H1 (cell line): ENCODE measurements around the gene ZNF555. TPM values are rescaled to one million over a fixed set of nuclear protein-coding genes. Genes with fewer than 3 reads are reported as not detected.

ENCODE experiments used
- CTCF ChIA-PET: fragments of 300-600 bp; sonication (Branson Sonifier 250); formaldehyde crosslinking; loops from one replicate; lab custom pipeline; 2021; ENCODE audit not compliant: partially characterized antibody; lab: Charles Lee
- POLR2A ChIA-PET: fragments of 300-600 bp; sonication (Branson Sonifier 250); formaldehyde crosslinking; loops from one replicate; lab custom pipeline; 2021; ENCODE audit warnings: inconsistent platforms; ENCODE audit not compliant: partially characterized antibody; lab: Charles Lee
- DNase-seq, 2 experiments: peaks; one replicate each; pipeline versions ENCODE4 v3.0.0 to v3.0.0-alpha.2; 2010 to 2022; ENCODE audit warnings: low spot score in 2 of 2, low read depth in 1 of 2, mixed read lengths in 1 of 2
- FAIRE-seq: peaks from 2 replicates; lab custom pipeline; 2011; peaks lifted over from hg19 to GRCh38; lab: Jason Lieb, UNC
- H2AFZ ChIP-seq: 2 replicates; pipeline ENCODE4 v1.8.1; 2012; ENCODE audit warnings: low read length, inconsistent platforms
- H2AK5ac ChIP-seq: 2 replicates; pipeline ENCODE4 v1.6.1; 2013; ENCODE audit warnings: low read depth, low read length
- H2BK120ac ChIP-seq: replicated peaks from 2 replicates; pipeline ENCODE3; 2013; ENCODE audit warnings: low read depth, low read length, inconsistent platforms
- H2BK12ac ChIP-seq: 2 replicates; pipeline ENCODE4 v1.6.1; 2013; ENCODE audit warnings: low read depth, low read length
- H2BK15ac ChIP-seq: 2 replicates; pipeline ENCODE4 v1.6.1; 2013; ENCODE audit warnings: low read length
- H2BK20ac ChIP-seq: 2 replicates; pipeline ENCODE4 v1.6.1; 2013; ENCODE audit warnings: low read length
- H2BK5ac ChIP-seq: 2 replicates; pipeline ENCODE4 v1.6.1; 2013; ENCODE audit warnings: low read depth, low read length
- H3K14ac ChIP-seq: 2 replicates; pipeline ENCODE4 v1.6.1; 2013; ENCODE audit warnings: inconsistent platforms; ENCODE audit not compliant: insufficient read length
- H3K18ac ChIP-seq: 2 replicates; pipeline ENCODE4 v1.6.1; 2013; ENCODE audit warnings: low read length; ENCODE audit errors: extremely low read depth
- H3K23ac ChIP-seq: 2 replicates; pipeline ENCODE4 v1.6.1; 2013; ENCODE audit warnings: inconsistent platforms; ENCODE audit not compliant: insufficient read length
- H3K23me2 ChIP-seq: 2 replicates; pipeline ENCODE4 v1.6.1; 2013; ENCODE audit warnings: low read depth, low read length
- H3K27ac ChIP-seq: 2 replicates; pipeline ENCODE4 v1.6.1; 2011; ENCODE audit warnings: low read depth, low read length, inconsistent platforms
- H3K27me3 ChIP-seq, 4 experiments: replicated peaks in 1 of 4; 1 replicate in 1 of 4; 2 replicates in 3 of 4; pipeline versions ENCODE4 v1.6.1 to v1.8.1; 2011 to 2013; ENCODE audit warnings: low read length in 3 of 4, mild to moderate bottlenecking in 3 of 4, inconsistent platforms in 2 of 4, mixed read lengths in 2 of 4, moderate library complexity in 1 of 4; ENCODE audit not compliant: control insufficient read depth in 3 of 4, insufficient read depth in 3 of 4; ENCODE audit errors: extremely low read depth in 1 of 4
- H3K36me3 ChIP-seq, 4 experiments: 2 replicates each; pipeline versions ENCODE4 v1.6.1 to v1.8.1; 2011 to 2013; ENCODE audit warnings: mild to moderate bottlenecking in 4 of 4, low read length in 3 of 4, moderate library complexity in 2 of 4, control low read depth in 1 of 4, inconsistent platforms in 1 of 4; ENCODE audit not compliant: insufficient read depth in 4 of 4, control insufficient read depth in 2 of 4
- H3K4ac ChIP-seq: replicated peaks from 2 replicates; pipeline ENCODE3; 2013; ENCODE audit warnings: low read length, low read depth, mixed read lengths, inconsistent platforms; ENCODE audit not compliant: insufficient read length
- H3K4me1 ChIP-seq, 4 experiments: replicated peaks in 1 of 4; 1 replicate in 1 of 4; 2 replicates in 3 of 4; pipeline versions ENCODE4 v1.6.1 to v1.8.1; 2011 to 2013; ENCODE audit warnings: low read length in 3 of 4, inconsistent platforms in 2 of 4, mixed read lengths in 1 of 4; ENCODE audit not compliant: insufficient read depth in 4 of 4, control insufficient read depth in 3 of 4
- H3K4me2 ChIP-seq, 2 experiments: 2 replicates each; pipeline versions ENCODE4 v1.6.1 to v1.8.1; 2011 to 2013; ENCODE audit warnings: low read depth in 2 of 2, low read length in 2 of 2, control low read depth in 1 of 2, inconsistent platforms in 1 of 2, mild to moderate bottlenecking in 1 of 2; ENCODE audit not compliant: insufficient read depth in 1 of 2
- H3K4me3 ChIP-seq, 4 experiments: fragments of 200-600, 300-600 bp in 1 of 4; sonication (generic), shearing (Covaris generic), sonication (Bioruptor Twin) in 1 of 4; 2 replicates each; pipeline versions ENCODE4 v1.5.1 to v1.8.1; 2011 to 2016; ENCODE audit warnings: low read length in 4 of 4, low read depth in 3 of 4, control low read depth in 2 of 4, inconsistent platforms in 2 of 4, mild to moderate bottlenecking in 2 of 4, mixed read lengths in 1 of 4, moderate library complexity in 1 of 4; ENCODE audit not compliant: insufficient read depth in 2 of 4; ENCODE audit errors: extremely low read depth in 1 of 4
- H3K56ac ChIP-seq: replicated peaks from 2 replicates; pipeline ENCODE3; 2013; ENCODE audit warnings: low read depth, mild to moderate bottlenecking, mixed read lengths, low read length, inconsistent platforms; ENCODE audit not compliant: insufficient read length
- H3K79me1 ChIP-seq: 2 replicates; pipeline ENCODE4 v1.6.1; 2013; ENCODE audit warnings: low read depth, low read length, control low read depth
- H3K79me2 ChIP-seq, 2 experiments: 2 replicates each; pipeline versions ENCODE4 v1.6.1 to v1.8.1; 2012 to 2013; ENCODE audit warnings: low read length in 2 of 2, mild to moderate bottlenecking in 2 of 2, inconsistent platforms in 1 of 2; ENCODE audit not compliant: insufficient read depth in 2 of 2, control insufficient read depth in 1 of 2
- H3K9ac ChIP-seq, 4 experiments: replicated peaks in 1 of 4; 1 replicate in 1 of 4; 2 replicates in 3 of 4; pipeline versions ENCODE4 v1.6.1 to v1.8.1; 2011 to 2013; ENCODE audit warnings: low read depth in 3 of 4, low read length in 3 of 4, control low read depth in 2 of 4, mild to moderate bottlenecking in 2 of 4, moderate library complexity in 2 of 4, inconsistent platforms in 1 of 4; ENCODE audit errors: extremely low read depth in 1 of 4
- H3K9me3 ChIP-seq, 2 experiments: 2 replicates each; pipeline versions ENCODE4 v1.6.1 to v1.8.1; 2012 to 2013; ENCODE audit warnings: mild to moderate bottlenecking in 2 of 2, moderate library complexity in 2 of 2, control low read depth in 1 of 2, inconsistent platforms in 1 of 2, low read depth in 1 of 2, low read length in 1 of 2, mixed read lengths in 1 of 2; ENCODE audit not compliant: insufficient read depth in 2 of 2
- H4K20me1 ChIP-seq, 2 experiments: replicated peaks in 1 of 2; 2 replicates each; pipeline versions ENCODE3 to v1.8.1; 2011 to 2013; ENCODE audit warnings: inconsistent platforms in 2 of 2, low read length in 2 of 2, mild to moderate bottlenecking in 1 of 2; ENCODE audit not compliant: insufficient read depth in 2 of 2, control insufficient read depth in 1 of 2
- H4K5ac ChIP-seq: 2 replicates; pipeline ENCODE4 v1.6.1; 2013; ENCODE audit warnings: low read length, low read depth, mixed read lengths, inconsistent platforms; ENCODE audit not compliant: insufficient read length
- H4K8ac ChIP-seq: 2 replicates; pipeline ENCODE4 v1.8.0; 2013; ENCODE audit warnings: mild to moderate bottlenecking, moderate library complexity, low read length, inconsistent platforms; ENCODE audit not compliant: insufficient read depth; ENCODE audit errors: extremely low read depth
- H4K91ac ChIP-seq: replicated peaks from 2 replicates; pipeline ENCODE3; 2013; ENCODE audit warnings: low read length, mixed read lengths, inconsistent platforms; ENCODE audit not compliant: insufficient read length
- ATF3 ChIP-seq: IDR thresholded peaks from 2 replicates; pipeline ENCODE4 v1.6.1; 2011; ENCODE audit warnings: low read depth, mild to moderate bottlenecking, low read length; ENCODE audit not compliant: insufficient read depth
- CBX8 ChIP-seq: fragments of 300-800, 300-1000 bp; sonication (generic); IDR thresholded peaks from 2 replicates; pipeline ENCODE4 v1.7.1; 2016; ENCODE audit warnings: low read depth, low read length, borderline replicate concordance
- NANOG ChIP-seq: IDR thresholded peaks from 2 replicates; pipeline ENCODE4 v1.6.1; 2011; ENCODE audit warnings: low read length, low read depth, mild to moderate bottlenecking, inconsistent platforms; ENCODE audit not compliant: insufficient read depth, poor library complexity, severe bottlenecking
- SP1 ChIP-seq: IDR thresholded peaks from 2 replicates; pipeline ENCODE4 v1.6.1; 2011; ENCODE audit warnings: low read depth, low read length
- WGBS, 2 experiments: shearing (Covaris generic) in 1 of 2; methylation state at CpG; one replicate each; pipeline versions ENCODE4 v1.1.6 to v1.1.7; 2013 to 2015; ENCODE audit warnings: low lambda C conversion rate in 2 of 2, mixed read lengths in 2 of 2, inconsistent platforms in 1 of 2, low coverage in 1 of 2, missing lambda C conversion rate in 1 of 2; ENCODE audit not compliant: insufficient replicate concordance in 2 of 2, insufficient coverage in 1 of 2, insufficient read length in 1 of 2; ENCODE audit errors: extremely low coverage in 1 of 2, missing lambda C conversion rate in 1 of 2; 5-methylcytosine and 5-hydroxymethylcytosine counted together
- polyA plus RNA-seq, 7 experiments: library from polyadenylated mRNA; depleted of rRNA in 3 of 7; stranded (reverse) in 5 of 7; unstranded in 2 of 7; fragments of >200 nt in 5 of 7; fragments of 200-250 nt in 2 of 7; gene quantifications; 1 replicate in 5 of 7; 2 replicates in 1 of 7; 4 replicates in 1 of 7; pipeline versions ENCODE4 v1.2.1 to v1.2.3, GENCODE V29; 2011 to 2013; ENCODE audit warnings: missing spikeins in 2 of 7, mixed read lengths in 2 of 7
- total RNA-seq: library from RNA; stranded (reverse); fragmentation: NEBNext Ultra II Directional; extraction: Animal tissue kit (Norgen Biotek cat#: 25700); gene quantifications from 2 replicates; pipeline ENCODE4 v1.2.1, GENCODE V29; 2021

Gene ZNF555
- total and polyA plus RNA-seq, 2 of the 8 experiments (the other 6 are each of a cell fraction or from before 2014, with no cell fraction given): 1.6 to 5.7 TPM

DNA sequence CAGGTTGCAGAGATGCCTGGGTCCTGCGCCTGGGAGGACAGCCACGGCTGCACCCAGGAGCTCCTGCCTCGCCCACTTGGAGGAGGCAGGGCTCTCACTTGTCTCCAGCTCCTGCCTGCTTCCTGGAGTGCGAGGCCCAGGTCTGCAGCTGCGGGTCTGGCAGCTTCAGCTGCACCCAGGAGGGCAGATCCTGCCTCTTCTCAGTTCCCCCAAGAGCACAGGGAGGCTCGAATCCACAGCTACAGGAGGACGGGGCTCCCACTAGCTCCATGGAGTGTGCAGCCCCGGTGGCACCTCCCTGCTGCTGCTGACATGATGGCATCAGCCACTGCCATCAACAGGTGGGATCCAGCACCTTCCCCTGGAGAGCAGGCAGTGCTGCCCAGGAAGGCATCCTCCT, 17.1 kb upstream of the ZNF555 start:
- Histone ChIP-seq H2BK120ac (no peak overlapping the region), H3K4me1 (no peaks in the 10 kb centered on the region), H2AK5ac (no peak overlapping the region), H3K36me3 (peaks cover 0 to 21% (median 2%) of the 10 kb centered on the region in 4 experiments; a peak in 4 of 8 replicates), H3K27ac (no peak overlapping the region), H3K9ac (no peak overlapping the region), H3K27me3 (no peaks in the 10 kb centered on the region), H3K4me2 (no peak overlapping the region), H2BK20ac (no peak overlapping the region), H3K79me1 (no peaks in the 10 kb centered on the region), H3K4me3 (no peak overlapping the region), H3K56ac (no peak overlapping the region), H3K4ac (no peak overlapping the region), H3K23ac (no peak overlapping the region), H2BK12ac (no peak overlapping the region), H3K9me3 (peaks cover 11 to 12% of the 10 kb centered on the region in 2 experiments), H2AFZ (no peak overlapping the region), H2BK15ac (no peak overlapping the region), H3K79me2 (no peaks in the 10 kb centered on the region), H4K20me1 (no peaks in the 10 kb centered on the region), H4K8ac (no peak overlapping the region), H3K18ac (no peak overlapping the region), H2BK5ac (no peak overlapping the region), H4K5ac (no peak overlapping the region), H4K91ac (no peak overlapping the region), H3K14ac (no peak overlapping the region), H3K23me2 (peaks cover 4% of the 10 kb centered on the region; the same call in 1 of the 2 replicates)
- CTCF ChIA-PET: interaction anchor here (1.2 kb wide), 1 partner anchor 61 kb away, joined by 3 read pairs; no protein-coding TSS in a partner anchor
- POLR2A ChIA-PET: no interaction called here
- 95% methylated on average over 8 of the region's 8 CpGs; no CpG with 5 or more reads in 1 of the 2 experiments for WGBS, 2 experiments
- DNase-seq (no peak), FAIRE-seq (no peak)
- no peak for TF ChIP-seq NANOG
- no peak for TF ChIP-seq CBX8
- no peak for TF ChIP-seq ATF3
- TF ChIP-seq SP1: no peak
